Thoracic aorta (tissue), 2 donors: ENCODE results near the gene CHST8. TPM values are rescaled to one million over a fixed set of nuclear protein-coding genes. Genes with fewer than 3 reads are reported as not detected.

Experiments used
- ATAC-seq: fragments of 150-250 bp; one replicate; pipeline ENCODE4 v1.8.0; 2017; ENCODE audit warnings: low read depth; ENCODE audit not compliant: insufficient number of reproducible peaks, low FRiP score
- DNase-seq: peaks from one replicate; pipeline ENCODE4 v3.0.0-alpha.2; 2020; ENCODE audit warnings: low spot score
- H3K27ac ChIP-seq, 2 donors: fragments of 200-600 bp; sonication (generic); 1 replicate in 1 of 2; 2 replicates in 1 of 2; pipeline ENCODE4 v1.5.1; 2016; ENCODE audit warnings: mild to moderate bottlenecking in 2 of 2, moderate library complexity in 2 of 2
- H3K27me3 ChIP-seq: fragments of 200-600 bp; sonication (generic); replicated peaks from 2 replicates; pipeline ENCODE4 v1.6.0; 2016; ENCODE audit warnings: mild to moderate bottlenecking; ENCODE audit not compliant: insufficient read depth
- H3K36me3 ChIP-seq: fragments of 200-600 bp; sonication (generic); one replicate; pipeline ENCODE4 v1.5.1; 2016
- H3K4me1 ChIP-seq, 2 donors: fragments of 200-600 bp; sonication (generic); 1 replicate in 1 of 2; 2 replicates in 1 of 2; pipeline versions ENCODE4 v1.5.1 to v1.6.0; 2016; ENCODE audit warnings: low read depth in 2 of 2, mild to moderate bottlenecking in 1 of 2; ENCODE audit not compliant: control insufficient read depth in 1 of 2
- H3K4me3 ChIP-seq: fragments of 200-600 bp; sonication (generic); 2 replicates; pipeline ENCODE4 v1.5.1; 2016; ENCODE audit warnings: mild to moderate bottlenecking
- H3K9me3 ChIP-seq: fragments of 200-600 bp; sonication (generic); 2 replicates; pipeline ENCODE4 v1.5.1; 2016
- CTCF ChIP-seq: fragments of 200-600 bp; sonication (generic); IDR thresholded peaks from one replicate; pipeline ENCODE4 v1.5.1; 2019; ENCODE audit warnings: antibody characterized with exemption
- total RNA-seq, 2 donors: library from RNA; depleted of rRNA; stranded (reverse); fragments of >200 nt; gene quantifications; one replicate each; pipeline versions ENCODE4 v1.1.0 to v1.2.3, GENCODE V29; 2016

Gene CHST8
- total RNA-seq, 2 donors from 2014 or later, result 0.28 TPM; not detected in 1

DNA sequence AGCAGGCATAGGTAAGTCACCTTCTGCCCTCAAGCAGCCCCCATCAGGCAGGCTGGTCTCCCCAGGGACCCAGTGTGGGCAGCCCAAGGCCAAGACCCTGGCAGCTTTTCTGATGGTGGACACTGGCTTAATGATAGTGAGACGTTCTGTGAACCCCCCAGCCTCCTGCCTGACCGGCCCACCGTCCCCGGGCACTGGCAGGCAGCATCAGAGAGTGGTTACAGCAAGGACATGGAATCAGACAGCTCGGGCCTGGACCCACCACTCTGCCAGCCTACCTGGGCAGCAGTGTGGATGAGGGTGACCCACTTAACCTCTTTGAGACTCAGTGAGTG is 129.7 kb downstream of the CHST8 start:
- H3K9me3 ChIP-seq, result no peaks in the 10 kb centered on the region
- DNase-seq, result no peak
- H3K4me1 ChIP-seq, result no peaks in the 10 kb centered on the region
- no peak for TF ChIP-seq CTCF
- ATAC-seq, result no peak
- H3K36me3 ChIP-seq, result no peaks in the 10 kb centered on the region
- no peak overlapping the region for H3K4me3 ChIP-seq
- H3K27me3 ChIP-seq, result no peaks in the 10 kb centered on the region
- no peak overlapping the region for H3K27ac ChIP-seq

DNA sequence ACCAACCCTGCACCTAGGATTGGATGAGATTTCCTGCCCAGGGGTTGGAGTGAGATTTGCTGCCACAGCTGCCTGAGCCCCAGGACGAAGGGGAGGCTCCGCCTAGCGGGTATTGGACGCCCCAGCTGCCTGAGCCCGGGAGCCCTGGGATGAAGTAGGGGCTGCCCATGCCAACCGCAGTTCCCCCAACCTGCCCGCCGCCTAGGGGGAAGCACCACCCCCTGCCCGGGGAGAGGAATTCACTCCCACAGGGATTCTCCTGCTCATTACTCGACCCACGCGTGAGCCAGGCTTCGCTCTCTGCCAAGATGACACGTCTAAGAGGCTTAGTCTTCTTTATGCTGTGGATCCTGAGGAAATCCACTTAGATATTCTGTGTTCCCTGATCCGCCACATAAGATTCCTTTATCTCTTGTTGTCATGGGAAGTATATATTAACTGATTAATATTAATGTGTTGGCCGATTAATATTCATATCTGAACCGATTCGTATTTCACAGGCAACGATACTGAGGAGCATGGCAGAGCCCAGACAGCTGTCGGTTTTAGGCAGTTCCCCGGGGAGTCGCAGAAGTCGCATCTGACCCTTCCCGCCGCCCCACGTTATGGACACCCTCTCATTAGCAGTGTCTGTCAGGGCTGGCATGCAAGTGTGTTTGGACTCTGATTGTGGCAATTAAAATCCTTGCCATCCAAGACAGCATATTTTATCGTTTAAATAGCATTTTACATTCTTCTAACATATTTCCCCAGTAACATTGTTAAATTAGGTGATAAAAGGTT is 130.5 kb downstream of the CHST8 start:
- no peak for ATAC-seq
- H3K4me3 ChIP-seq, result no peak overlapping the region
- H3K4me1 ChIP-seq, result no peaks in the 10 kb centered on the region
- H3K9me3 ChIP-seq, result no peaks in the 10 kb centered on the region
- H3K36me3 ChIP-seq, result no peaks in the 10 kb centered on the region
- no peak overlapping the region for H3K27ac ChIP-seq
- no peak for TF ChIP-seq CTCF
- no peak for DNase-seq
- no peaks in the 10 kb centered on the region for H3K27me3 ChIP-seq

- no peaks in the 10 kb centered on the region for H3K27me3 ChIP-seq
- no peak for TF ChIP-seq CTCF
- DNase-seq (no peak), ATAC-seq (no peak)
- H3K4me3 ChIP-seq, result no peak overlapping the region
- H3K4me1 ChIP-seq, result no peaks in the 10 kb centered on the region
- H3K27ac ChIP-seq, result no peak overlapping the region
- no peaks in the 10 kb centered on the region for H3K36me3 ChIP-seq
- no peaks in the 10 kb centered on the region for H3K9me3 ChIP-seq
Observed at GRCh38 chr19:33752945-33753344, 131.2 kb downstream of the CHST8 start.

DNA sequence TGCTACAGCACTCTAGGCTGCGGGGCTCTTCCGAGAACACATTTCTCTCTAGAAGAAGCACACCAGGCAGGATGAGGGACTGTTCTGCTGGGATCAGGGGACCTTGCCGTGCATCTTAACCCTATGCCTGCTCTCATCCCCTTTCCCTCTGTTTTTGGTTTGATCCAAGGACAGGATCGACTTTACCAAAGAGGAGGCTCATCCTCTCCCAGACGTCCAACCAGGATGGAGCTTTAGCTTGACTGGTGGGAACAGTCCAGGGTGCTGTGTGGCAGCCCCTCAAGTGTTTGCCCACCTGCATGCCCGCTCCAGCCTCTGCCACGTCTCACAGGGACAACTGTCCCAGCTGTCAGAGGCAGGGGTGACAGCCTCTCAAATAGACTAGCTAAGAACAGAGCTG is 132.6 kb downstream of the CHST8 start:
- Histone ChIP-seq H3K4me3 (no peak overlapping the region), H3K36me3 (no peaks in the 10 kb centered on the region), H3K4me1 (peaks cover 6 to 7% of the 10 kb centered on the region in 2 donors), H3K27ac (no peak overlapping the region), H3K9me3 (no peaks in the 10 kb centered on the region), H3K27me3 (no peaks in the 10 kb centered on the region)
- DNase-seq (no peak), ATAC-seq (no peak)
- TF ChIP-seq CTCF, result no peak

GRCh38 chr19:33755099-33756035 is 133.6 kb downstream of the CHST8 start:
- no peak for DNase-seq

More at GRCh38 chr19:33755099-33756035, 133.6 kb downstream of the CHST8 start:
- Histone ChIP-seq H3K9me3 (no peaks in the 10 kb centered on the region), H3K4me3 (no peak overlapping the region), H3K27me3 (no peaks in the 10 kb centered on the region), H3K36me3 (no peaks in the 10 kb centered on the region), H3K4me1 (peaks cover 6 to 7% of the 10 kb centered on the region in 2 donors), H3K27ac (no peak overlapping the region)
- no peak for ATAC-seq
- no peak for TF ChIP-seq CTCF
